NCI-H1092 treated with DMSO at 0.1 percent for 48 hours (cell line): ENCODE results near the gene ALDOA.

Experiments used
- DNase-seq: peaks from one replicate; lab custom pipeline; 2025; lab: John Stamatoyannopoulos, UW

Gene ALDOA

GRCh38 chr16:30069611-30070462 lies 4.3 kb downstream of the ALDOA start:
- no peak for DNase-seq

- DNase-seq, result no peak
Measured at GRCh38 chr16:30070490-30070889, 4.9 kb downstream of the ALDOA start.

- peak; percentile 85 for DNase-seq
Measured at GRCh38 chr16:30075503-30076275, 10.1 kb downstream of the ALDOA start, which contains the start of gene PPP4C. PPP4C (plus strand) TSS chr16:30075994; CDS start chr16:30076378, 384 bp downstream.

GRCh38 chr16:30076276-30076791 lies 10.8 kb downstream of the ALDOA start:
- no peak for DNase-seq

- no peak for DNase-seq
Measured at GRCh38 chr16:30077656-30078055, 12.1 kb downstream of the ALDOA start.

GRCh38 chr16:30078744-30079143 lies 13.2 kb downstream of the ALDOA start:
- DNase-seq, result no peak

- DNase-seq, result no peak
Measured at GRCh38 chr16:30079480-30079879, 13.9 kb downstream of the ALDOA start.

GRCh38 chr16:30082545-30083090 lies 17.1 kb downstream of the ALDOA start:
- no peak for DNase-seq

- no peak for DNase-seq
Measured at GRCh38 chr16:30083216-30084055, 17.9 kb downstream of the ALDOA start.

GRCh38 chr16:30084096-30084815 lies 18.7 kb downstream of the ALDOA start:
- no peak for DNase-seq

GRCh38 chr16:30084816-30085159 lies 19.2 kb downstream of the ALDOA start:
- DNase-seq, result no peak

GRCh38 chr16:30085247-30085646 lies 19.7 kb downstream of the ALDOA start:
- DNase-seq, result no peak

GRCh38 chr16:30085820-30086219 lies 20.3 kb downstream of the ALDOA start:
- no peak for DNase-seq

GRCh38 chr16:30086291-30087140 lies 21.0 kb downstream of the ALDOA start:
- no peak for DNase-seq

GRCh38 chr16:30087181-30087898 lies 21.8 kb downstream of the ALDOA start:
- no peak for DNase-seq

GRCh38 chr16:30088237-30088831 lies 22.8 kb downstream of the ALDOA start:
- DNase-seq, result no peak

- DNase-seq, result no peak
Measured at GRCh38 chr16:30088832-30089624, 23.5 kb downstream of the ALDOA start.
